ENCODE measurements around the gene RCSD1. TPM values are rescaled to one million over a fixed set of nuclear protein-coding genes. Genes with fewer than 3 reads are reported as not detected.
A peak's percentile ranks its signal among the peaks of the same experiment; 100 is the strongest.

Gene RCSD1
- total RNA-seq, 1 donor from 2014 or later = 0.98 TPM

DNA sequence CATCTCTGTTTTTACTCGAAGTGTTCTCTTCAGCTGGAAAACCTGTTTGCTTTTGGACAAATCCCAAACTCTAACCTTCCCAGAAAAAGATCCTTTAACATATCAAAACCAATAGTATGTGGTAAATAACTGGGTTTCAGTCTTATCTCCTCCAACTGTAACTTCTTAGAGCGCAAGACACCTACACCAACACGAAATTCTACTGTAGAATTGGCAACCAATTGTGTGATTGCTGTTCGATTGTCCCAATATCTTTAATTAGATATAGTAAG is 85.9 kb downstream of the RCSD1 start:
- Histone ChIP-seq H3K27me3 (ENCODE audit: insufficient read depth, low read length) (peaks cover 3% of the 10 kb centered on the region), H2AFZ (ENCODE audit: low read depth, low read length) (peak overlapping the region; percentile 62), H3K27ac (ENCODE audit: low read depth, low read length) (peak overlapping the region; percentile 14), H3K9me3 (ENCODE audit: insufficient read depth, low read depth, low read length) (no peaks in the 10 kb centered on the region), H3K4me2 (ENCODE audit: low read length) (peak overlapping the region; percentile 97), H3K79me2 (ENCODE audit: insufficient read depth, low read length) (no peaks in the 10 kb centered on the region), H3K9ac (ENCODE audit: low read length) (peak overlapping the region; percentile 79), H3K36me3 (ENCODE audit: insufficient read depth, low read length) (no peaks in the 10 kb centered on the region), H4K20me1 (ENCODE audit: insufficient read depth, low read length) (no peaks in the 10 kb centered on the region), H3K4me3 (ENCODE audit: insufficient read depth, low read depth, low read length) (peak overlapping the region; percentile 82), H3K4me1 (ENCODE audit: insufficient read depth, low read length) (peaks cover 2% of the 10 kb centered on the region)
- peaks cover 14% of the 10 kb centered on the region for H3K27me3 Mint-ChIP-seq (ENCODE audit: low read depth, unreplicated experiment)
- FAIRE-seq (no peak), DNase-seq (ENCODE audit: low read depth) (no peak)
- H3K27ac Mint-ChIP-seq (ENCODE audit: unreplicated experiment) = no peak overlapping the region
- H3K4me3 Mint-ChIP-seq (ENCODE audit: unreplicated experiment) = peak overlapping the region; percentile 94
- H3K9me3 Mint-ChIP-seq (ENCODE audit: unreplicated experiment) = no peaks in the 10 kb centered on the region
- peaks cover 11% of the 10 kb centered on the region for H3K4me1 Mint-ChIP-seq (ENCODE audit: low read depth, unreplicated experiment)
- TF ChIP-seq, protein P1, sequence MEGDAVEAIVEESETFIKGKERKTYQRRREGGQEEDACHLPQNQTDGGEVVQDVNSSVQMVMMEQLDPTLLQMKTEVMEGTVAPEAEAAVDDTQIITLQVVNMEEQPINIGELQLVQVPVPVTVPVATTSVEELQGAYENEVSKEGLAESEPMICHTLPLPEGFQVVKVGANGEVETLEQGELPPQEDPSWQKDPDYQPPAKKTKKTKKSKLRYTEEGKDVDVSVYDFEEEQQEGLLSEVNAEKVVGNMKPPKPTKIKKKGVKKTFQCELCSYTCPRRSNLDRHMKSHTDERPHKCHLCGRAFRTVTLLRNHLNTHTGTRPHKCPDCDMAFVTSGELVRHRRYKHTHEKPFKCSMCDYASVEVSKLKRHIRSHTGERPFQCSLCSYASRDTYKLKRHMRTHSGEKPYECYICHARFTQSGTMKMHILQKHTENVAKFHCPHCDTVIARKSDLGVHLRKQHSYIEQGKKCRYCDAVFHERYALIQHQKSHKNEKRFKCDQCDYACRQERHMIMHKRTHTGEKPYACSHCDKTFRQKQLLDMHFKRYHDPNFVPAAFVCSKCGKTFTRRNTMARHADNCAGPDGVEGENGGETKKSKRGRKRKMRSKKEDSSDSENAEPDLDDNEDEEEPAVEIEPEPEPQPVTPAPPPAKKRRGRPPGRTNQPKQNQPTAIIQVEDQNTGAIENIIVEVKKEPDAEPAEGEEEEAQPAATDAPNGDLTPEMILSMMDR (IDR thresholded peaks at IDR 0.05; ENCODE audit: insufficient read depth, low read depth, low read length) = no peak
- no peak for TF ChIP-seq EZH2 (IDR thresholded peaks at IDR 0.05; ENCODE audit: insufficient read depth, low read length)
- no peaks in the 10 kb centered on the region for H3K36me3 Mint-ChIP-seq (ENCODE audit: low read depth, unreplicated experiment)

DNA sequence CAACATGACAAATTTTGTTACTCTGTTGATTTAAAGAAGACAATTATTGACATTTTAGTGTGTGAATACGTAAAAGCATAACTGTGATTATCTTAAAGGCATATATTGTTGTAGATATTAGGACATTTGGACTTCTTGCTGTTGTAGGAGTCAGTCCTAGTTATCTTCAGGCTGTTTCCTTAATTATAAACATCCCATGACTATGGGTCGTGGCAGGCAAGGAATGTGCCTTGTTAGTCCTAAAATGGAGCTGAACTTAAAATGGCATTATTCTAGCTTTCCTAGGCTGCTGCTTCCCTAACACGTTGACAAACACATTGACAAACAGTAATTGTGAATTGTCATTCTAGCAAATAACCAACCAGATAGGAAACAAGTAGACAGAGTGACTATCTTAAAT is 87.3 kb downstream of the RCSD1 start:
- Histone ChIP-seq H3K9ac (ENCODE audit: low read length) (no peak overlapping the region), H3K4me1 (ENCODE audit: insufficient read depth, low read length) (peaks cover 9% of the 10 kb centered on the region), H3K27ac (ENCODE audit: low read depth, low read length) (no peak overlapping the region), H3K4me3 (ENCODE audit: insufficient read depth, low read depth, low read length) (no peak overlapping the region), H3K27me3 (ENCODE audit: insufficient read depth, low read length) (peaks cover 3% of the 10 kb centered on the region), H3K36me3 (ENCODE audit: insufficient read depth, low read length) (no peaks in the 10 kb centered on the region), H3K79me2 (ENCODE audit: insufficient read depth, low read length) (peaks cover 3% of the 10 kb centered on the region), H3K9me3 (ENCODE audit: insufficient read depth, low read depth, low read length) (no peaks in the 10 kb centered on the region), H3K4me2 (ENCODE audit: low read length) (no peak overlapping the region), H2AFZ (ENCODE audit: low read depth, low read length) (no peak overlapping the region), H4K20me1 (ENCODE audit: insufficient read depth, low read length) (no peaks in the 10 kb centered on the region)
- FAIRE-seq (no peak), DNase-seq (ENCODE audit: low read depth) (no peak)
- Mint-ChIP-seq H3K27ac (ENCODE audit: unreplicated experiment) (no peak overlapping the region), H3K4me3 (ENCODE audit: unreplicated experiment) (no peak overlapping the region), H3K36me3 (ENCODE audit: low read depth, unreplicated experiment) (no peaks in the 10 kb centered on the region), H3K4me1 (ENCODE audit: low read depth, unreplicated experiment) (peaks cover 13% of the 10 kb centered on the region), H3K27me3 (ENCODE audit: low read depth, unreplicated experiment) (peaks cover 9% of the 10 kb centered on the region), H3K9me3 (ENCODE audit: unreplicated experiment) (no peaks in the 10 kb centered on the region)
- no peak for TF ChIP-seq EZH2 (IDR thresholded peaks at IDR 0.05; ENCODE audit: insufficient read depth, low read length)
- TF ChIP-seq, protein P1 (IDR thresholded peaks at IDR 0.05; ENCODE audit: insufficient read depth, low read depth, low read length) = no peak

GRCh38 chr1:167718914-167719691 is 89.1 kb downstream of the RCSD1 start:
- Histone ChIP-seq H3K36me3 (ENCODE audit: insufficient read depth, low read length) (no peaks in the 10 kb centered on the region), H3K79me2 (ENCODE audit: insufficient read depth, low read length) (peaks cover 21% of the 10 kb centered on the region)
- H3K4me1 Mint-ChIP-seq (ENCODE audit: low read depth, unreplicated experiment) = peaks cover 21% of the 10 kb centered on the region

More at GRCh38 chr1:167718914-167719691, 89.1 kb downstream of the RCSD1 start:
- FAIRE-seq (no peak), DNase-seq (ENCODE audit: low read depth) (no peak)
- H3K4me2 ChIP-seq (ENCODE audit: low read length) = no peak overlapping the region
- Mint-ChIP-seq H3K4me3 (ENCODE audit: unreplicated experiment) (no peak overlapping the region), H3K9me3 (ENCODE audit: unreplicated experiment) (no peaks in the 10 kb centered on the region), H3K36me3 (ENCODE audit: low read depth, unreplicated experiment) (no peaks in the 10 kb centered on the region), H3K27ac (ENCODE audit: unreplicated experiment) (no peak overlapping the region), H3K27me3 (ENCODE audit: low read depth, unreplicated experiment) (no peaks in the 10 kb centered on the region)
- TF ChIP-seq, protein P1 (IDR thresholded peaks at IDR 0.05; ENCODE audit: insufficient read depth, low read depth, low read length) = no peak
- TF ChIP-seq EZH2 (IDR thresholded peaks at IDR 0.05; ENCODE audit: insufficient read depth, low read length) = no peak
- H3K9me3 ChIP-seq (ENCODE audit: insufficient read depth, low read depth, low read length) = no peaks in the 10 kb centered on the region
- no peak overlapping the region for H3K27ac ChIP-seq (ENCODE audit: low read depth, low read length)
- H3K27me3 ChIP-seq (ENCODE audit: insufficient read depth, low read length) = no peaks in the 10 kb centered on the region
- H3K9ac ChIP-seq (ENCODE audit: low read length) = no peak overlapping the region
- H4K20me1 ChIP-seq (ENCODE audit: insufficient read depth, low read length) = peaks cover 17% of the 10 kb centered on the region
- no peak overlapping the region for H2AFZ ChIP-seq (ENCODE audit: low read depth, low read length)
- peaks cover 21% of the 10 kb centered on the region for H3K4me1 ChIP-seq (ENCODE audit: insufficient read depth, low read length)
- no peak overlapping the region for H3K4me3 ChIP-seq (ENCODE audit: insufficient read depth, low read depth, low read length)

Measured in astrocyte (in vitro differentiated cells and primary cell).